Stimulated activated naive B cell treated with anti-CD40 and anti-IgM and Interleukin-4, amounts not matched to agents 10 μg/mL and 1 μg/mL and 100 μg/mL, for 72 hours (primary cell): Measurements from ENCODE around the gene REM2.
A peak's percentile ranks its signal among the peaks of the same experiment; 100 is the strongest.

ENCODE experiments used
- ATAC-seq, 2 donors: fragments of 150-1000 bp; cut with Tn5 transposase; replicated peaks; 2 replicates each; pipeline ENCODE4 v1.10.0; 2021; ENCODE audit warnings: moderate library complexity in 1 of 2
- DNase-seq: peaks from one replicate; pipeline ENCODE4 v3.0.0; 2021
- H3K27ac Mint-ChIP-seq: one replicate; pipeline ENCODE4 v1.8.0; 2022; ENCODE audit warnings: mild to moderate bottlenecking, mixed read lengths
- H3K27me3 Mint-ChIP-seq, 2 donors: one replicate each; pipeline ENCODE4 v1.8.0; 2022; ENCODE audit warnings: mixed read lengths in 2 of 2
- H3K36me3 Mint-ChIP-seq, 2 donors: one replicate each; pipeline ENCODE4 v1.8.0; 2022; ENCODE audit warnings: mixed read lengths in 2 of 2, mild to moderate bottlenecking in 1 of 2
- H3K4me1 Mint-ChIP-seq, 2 donors: one replicate each; pipeline ENCODE4 v1.8.0; 2022; ENCODE audit warnings: mixed read lengths in 2 of 2, mild to moderate bottlenecking in 1 of 2
- H3K4me3 Mint-ChIP-seq, 2 donors: one replicate each; pipeline ENCODE4 v1.8.0; 2022; ENCODE audit warnings: mild to moderate bottlenecking in 2 of 2, mixed read lengths in 2 of 2, moderate library complexity in 1 of 2
- H3K9me3 Mint-ChIP-seq, 2 donors: one replicate each; pipeline ENCODE4 v1.8.0; 2022; ENCODE audit warnings: mixed read lengths in 2 of 2, mild to moderate bottlenecking in 1 of 2

The REM2 gene

GRCh38 chr14:22890416-22890815, 7.4 kb downstream of the REM2 start:
- no peak overlapping the region for H3K27ac Mint-ChIP-seq
- no peak overlapping the region for H3K4me3 Mint-ChIP-seq
- no peaks in the 10 kb centered on the region for H3K27me3 Mint-ChIP-seq
- peaks cover 2 to 25% of the 10 kb centered on the region in 2 donors for H3K36me3 Mint-ChIP-seq
- no peak for ATAC-seq
- DNase-seq, result no peak
- peaks cover 32 to 40% of the 10 kb centered on the region in 2 donors for H3K4me1 Mint-ChIP-seq
- H3K9me3 Mint-ChIP-seq, result no peaks in the 10 kb centered on the region

- Mint-ChIP-seq H3K4me1 (peaks cover 19 to 22% of the 10 kb centered on the region in 2 donors), H3K27me3 (no peaks in the 10 kb centered on the region), H3K27ac (peak overlapping the region; percentile 25)
Measured at GRCh38 chr14:22892488-22892887, 9.5 kb downstream of the REM2 start.

GRCh38 chr14:22893706-22894105, 10.7 kb downstream of the REM2 start:
- H3K27ac Mint-ChIP-seq, result no peak overlapping the region
- peaks cover 11 to 12% of the 10 kb centered on the region in 2 donors for H3K4me1 Mint-ChIP-seq
- H3K9me3 Mint-ChIP-seq, result no peaks in the 10 kb centered on the region
- H3K36me3 Mint-ChIP-seq, result peaks cover 9 to 36% of the 10 kb centered on the region in 2 donors
- ATAC-seq (no peak), DNase-seq (no peak)
- H3K27me3 Mint-ChIP-seq, result no peaks in the 10 kb centered on the region
- H3K4me3 Mint-ChIP-seq, result no peak overlapping the region

More at GRCh38 chr14:22892488-22892887, 9.5 kb downstream of the REM2 start:
- ATAC-seq (no peak), DNase-seq (no peak)
- Mint-ChIP-seq H3K4me3 (no peak overlapping the region), H3K9me3 (no peaks in the 10 kb centered on the region), H3K36me3 (peaks cover 7 to 29% of the 10 kb centered on the region in 2 donors)

- Mint-ChIP-seq H3K9me3 (no peaks in the 10 kb centered on the region), H3K27me3 (no peaks in the 10 kb centered on the region), H3K27ac (no peak overlapping the region), H3K4me1 (peaks cover 3 to 6% of the 10 kb centered on the region in 2 donors), H3K36me3 (peaks cover 11 to 28% of the 10 kb centered on the region in 2 donors), H3K4me3 (no peak overlapping the region)
- DNase-seq (no peak), ATAC-seq (no peak)
Measured at GRCh38 chr14:22895402-22895801, 12.4 kb downstream of the REM2 start.

- no peak overlapping the region for H3K27ac Mint-ChIP-seq
- H3K9me3 Mint-ChIP-seq, result no peaks in the 10 kb centered on the region
- peaks cover 18 to 33% of the 10 kb centered on the region in 2 donors for H3K36me3 Mint-ChIP-seq
- no peaks in the 10 kb centered on the region for H3K27me3 Mint-ChIP-seq
- H3K4me1 Mint-ChIP-seq, result peaks cover 5 to 10% of the 10 kb centered on the region in 2 donors
- DNase-seq (no peak), ATAC-seq (no peak)
- H3K4me3 Mint-ChIP-seq, result no peak overlapping the region
Measured at GRCh38 chr14:22896356-22896755, 13.3 kb downstream of the REM2 start.

GRCh38 chr14:22896760-22897159, 13.7 kb downstream of the REM2 start:
- H3K4me3 Mint-ChIP-seq, result no peak overlapping the region
- ATAC-seq (no peak), DNase-seq (no peak)
- H3K27ac Mint-ChIP-seq, result no peak overlapping the region
- H3K9me3 Mint-ChIP-seq, result no peaks in the 10 kb centered on the region
- H3K4me1 Mint-ChIP-seq, result peaks cover 5 to 10% of the 10 kb centered on the region in 2 donors
- no peaks in the 10 kb centered on the region for H3K27me3 Mint-ChIP-seq
- peaks cover 20 to 36% of the 10 kb centered on the region in 2 donors for H3K36me3 Mint-ChIP-seq

GRCh38 chr14:22897357-22897756, 14.3 kb downstream of the REM2 start:
- H3K4me1 Mint-ChIP-seq, result peaks cover 3 to 10% of the 10 kb centered on the region in 2 donors
- H3K36me3 Mint-ChIP-seq, result peaks cover 25 to 36% of the 10 kb centered on the region in 2 donors
- no peaks in the 10 kb centered on the region for H3K9me3 Mint-ChIP-seq
- no peak overlapping the region for H3K4me3 Mint-ChIP-seq
- no peak overlapping the region for H3K27ac Mint-ChIP-seq
- ATAC-seq (no peak), DNase-seq (no peak)
- H3K27me3 Mint-ChIP-seq, result no peaks in the 10 kb centered on the region

- H3K36me3 Mint-ChIP-seq, result peaks cover 24 to 31% of the 10 kb centered on the region in 2 donors
- no peak overlapping the region for H3K4me3 Mint-ChIP-seq
- H3K4me1 Mint-ChIP-seq, result peaks cover 3 to 10% of the 10 kb centered on the region in 2 donors
- no peaks in the 10 kb centered on the region for H3K27me3 Mint-ChIP-seq
- H3K9me3 Mint-ChIP-seq, result no peaks in the 10 kb centered on the region
- DNase-seq (no peak), ATAC-seq (no peak)
- peak overlapping the region; percentile 1 for H3K27ac Mint-ChIP-seq
Measured at GRCh38 chr14:22898302-22899090, 15.5 kb downstream of the REM2 start.

- no peak overlapping the region for H3K4me3 Mint-ChIP-seq
- H3K9me3 Mint-ChIP-seq, result no peaks in the 10 kb centered on the region
- ATAC-seq, result peak; percentile 82 to 88
- H3K27me3 Mint-ChIP-seq, result no peaks in the 10 kb centered on the region
- H3K27ac Mint-ChIP-seq, result no peak overlapping the region
- DNase-seq, result no peak
- H3K4me1 Mint-ChIP-seq, result peaks cover 3 to 10% of the 10 kb centered on the region in 2 donors
- H3K36me3 Mint-ChIP-seq, result peaks cover 30 to 35% of the 10 kb centered on the region in 2 donors
Measured at GRCh38 chr14:22900081-22900799, 17.2 kb downstream of the REM2 start.

GRCh38 chr14:22901799-22902198, 18.8 kb downstream of the REM2 start:
- Mint-ChIP-seq H3K27ac (peak overlapping the region; percentile 16), H3K36me3 (peaks cover 39 to 44% of the 10 kb centered on the region in 2 donors), H3K9me3 (no peaks in the 10 kb centered on the region), H3K4me3 (no peak overlapping the region), H3K27me3 (no peaks in the 10 kb centered on the region), H3K4me1 (peaks cover 3 to 10% of the 10 kb centered on the region in 2 donors)
- ATAC-seq, result no peak
- DNase-seq, result no peak

- no peak overlapping the region for H3K4me3 Mint-ChIP-seq
- ATAC-seq (no peak), DNase-seq (no peak)
- H3K27me3 Mint-ChIP-seq, result no peaks in the 10 kb centered on the region
- peaks cover 3 to 10% of the 10 kb centered on the region in 2 donors for H3K4me1 Mint-ChIP-seq
- peaks cover 35 to 37% of the 10 kb centered on the region in 2 donors for H3K36me3 Mint-ChIP-seq
- H3K9me3 Mint-ChIP-seq, result no peaks in the 10 kb centered on the region
- no peak overlapping the region for H3K27ac Mint-ChIP-seq
Measured at GRCh38 chr14:22903742-22904087, 20.7 kb downstream of the REM2 start.

- peaks cover 6 to 11% of the 10 kb centered on the region in 2 donors for H3K4me1 Mint-ChIP-seq
- H3K27ac Mint-ChIP-seq, result no peak overlapping the region
- H3K9me3 Mint-ChIP-seq, result no peaks in the 10 kb centered on the region
- H3K4me3 Mint-ChIP-seq, result no peak overlapping the region
- peaks cover 45 to 46% of the 10 kb centered on the region in 2 donors for H3K36me3 Mint-ChIP-seq
- no peak for ATAC-seq
- H3K27me3 Mint-ChIP-seq, result no peaks in the 10 kb centered on the region
- no peak for DNase-seq
Measured at GRCh38 chr14:22905627-22906026, 22.6 kb downstream of the REM2 start.

- ATAC-seq, result no peak
- Mint-ChIP-seq H3K27ac (no peak overlapping the region), H3K4me3 (no peak overlapping the region), H3K4me1 (peaks cover 4 to 7% of the 10 kb centered on the region in 2 donors), H3K9me3 (no peaks in the 10 kb centered on the region), H3K27me3 (no peaks in the 10 kb centered on the region), H3K36me3 (peaks cover 43% of the 10 kb centered on the region in 2 donors)
- DNase-seq, result no peak
Measured at GRCh38 chr14:22906073-22906472, 23.1 kb downstream of the REM2 start.

- Mint-ChIP-seq H3K27me3 (no peaks in the 10 kb centered on the region), H3K36me3 (peaks cover 38 to 40% of the 10 kb centered on the region in 2 donors), H3K4me3 (no peak overlapping the region), H3K4me1 (peaks cover 9 to 20% of the 10 kb centered on the region in 2 donors), H3K9me3 (no peaks in the 10 kb centered on the region), H3K27ac (no peak overlapping the region)
- ATAC-seq, result no peak
- no peak for DNase-seq
Measured at GRCh38 chr14:22907429-22907828, 24.4 kb downstream of the REM2 start.

- ATAC-seq (no peak), DNase-seq (no peak)
- H3K27me3 Mint-ChIP-seq, result no peaks in the 10 kb centered on the region
- peaks cover 11 to 26% of the 10 kb centered on the region in 2 donors for H3K4me1 Mint-ChIP-seq
- H3K36me3 Mint-ChIP-seq, result peaks cover 41 to 42% of the 10 kb centered on the region in 2 donors
- H3K9me3 Mint-ChIP-seq, result no peaks in the 10 kb centered on the region
- no peak overlapping the region for H3K4me3 Mint-ChIP-seq
- no peak overlapping the region for H3K27ac Mint-ChIP-seq
Measured at GRCh38 chr14:22908601-22909000, 25.6 kb downstream of the REM2 start.
